ENCODE results near the gene SPG11.
"Not testable (repeated sequence)": the region's sequence is repeated elsewhere in the genome, so short reads cannot be mapped to it uniquely, and the experiment has no call there.

SPG11 gene

DNA sequence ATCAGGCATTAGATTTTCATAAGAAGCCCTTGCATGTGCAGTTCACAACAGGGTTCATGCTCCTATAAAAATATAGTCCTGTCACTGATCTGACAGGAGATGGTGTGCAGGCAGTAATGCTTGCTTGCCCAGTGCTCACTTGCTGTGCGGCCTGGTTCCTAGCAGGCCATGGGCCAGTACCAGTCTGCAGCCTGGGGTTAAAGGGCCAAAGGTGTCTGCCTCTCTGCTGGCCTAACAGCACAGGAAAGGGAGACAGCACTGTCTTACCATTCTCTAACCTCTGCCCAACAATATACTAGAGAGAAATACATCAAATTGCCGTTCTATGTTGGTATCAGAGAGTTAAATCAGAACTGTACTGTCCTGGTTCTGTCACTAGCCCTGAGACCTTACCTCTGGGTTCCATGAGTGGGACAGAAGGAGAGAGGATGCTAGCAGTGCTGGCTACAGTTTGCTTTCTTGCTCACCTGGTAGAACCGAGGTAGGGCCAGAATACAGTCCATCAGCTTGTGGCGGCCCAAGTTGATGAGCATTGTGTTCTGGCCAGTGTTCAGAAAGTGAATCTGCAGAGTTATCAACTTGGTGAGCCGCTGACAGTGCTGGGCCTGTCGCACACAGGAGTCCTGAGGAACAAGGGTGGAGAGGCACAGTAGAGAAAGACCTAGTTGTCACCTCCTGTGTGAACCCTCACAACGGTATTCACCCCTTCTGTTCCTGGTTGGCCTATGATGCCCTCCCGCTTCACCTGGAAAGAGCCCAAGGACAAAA is 97.9 kb downstream of the SPG11 start:
- FAIRE-seq (no peak), DNase-seq (ENCODE audit: low spot score) (no peak)

DNA sequence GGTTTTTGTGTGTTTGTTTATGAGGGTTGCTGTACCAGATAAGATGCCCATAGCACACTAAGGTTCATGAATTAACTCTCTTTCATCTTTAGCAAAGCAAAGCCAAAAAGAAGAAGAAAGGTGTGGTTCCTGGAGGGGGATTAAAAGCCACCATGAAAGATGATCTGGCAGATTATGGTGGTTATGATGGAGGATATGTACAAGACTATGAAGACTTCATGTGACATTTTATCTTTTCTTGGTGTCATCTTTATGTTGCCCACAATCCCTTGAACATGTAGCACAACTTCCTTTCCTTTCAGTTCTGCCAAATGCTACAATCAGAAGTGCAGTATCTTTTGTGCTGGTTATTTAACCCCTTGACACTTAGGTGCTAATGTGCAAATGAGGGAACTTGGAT is 102.5 kb downstream of the SPG11 start:
- not testable (repeated sequence) for DNase-seq (ENCODE audit: low spot score); FAIRE-seq

DNA sequence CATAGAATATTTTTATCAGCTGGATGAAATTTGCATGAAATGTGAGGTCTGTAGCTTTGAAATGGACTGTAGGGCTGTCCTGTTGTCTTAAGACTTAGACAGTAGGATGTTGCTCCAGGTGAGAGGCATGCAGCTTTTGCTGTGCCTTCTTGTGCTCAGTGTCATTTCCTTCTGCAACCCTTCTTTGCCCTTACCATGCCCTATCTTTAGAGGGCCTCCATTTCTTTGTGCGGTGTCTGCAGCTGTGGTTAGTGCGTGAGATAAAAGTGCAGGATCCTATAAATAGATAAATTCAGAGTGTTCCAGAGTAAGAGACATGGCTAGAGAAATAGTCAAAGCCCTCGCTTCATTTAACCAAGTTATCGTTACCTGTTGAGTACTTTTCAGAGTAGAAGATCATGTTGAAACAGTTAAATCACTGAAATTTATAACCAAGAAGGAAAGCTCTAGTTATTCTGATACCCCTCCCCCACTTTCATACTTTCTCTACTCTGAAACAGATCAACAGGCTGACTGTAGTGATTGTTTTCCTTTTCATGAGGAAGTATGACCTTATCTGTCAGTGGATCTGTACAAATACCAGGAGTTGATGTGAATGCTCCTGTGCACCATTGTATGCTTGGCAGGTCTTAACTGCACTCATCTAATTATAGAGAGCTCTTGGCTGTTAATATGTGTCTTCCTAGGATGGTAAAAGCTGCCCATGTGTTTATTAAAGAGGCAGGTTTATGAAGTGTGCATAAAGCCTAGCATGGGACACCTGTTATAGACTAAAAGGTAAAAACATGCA is 108.3 kb downstream of the SPG11 start:
- no peak for FAIRE-seq
- no peak for DNase-seq (ENCODE audit: low spot score)

DNA sequence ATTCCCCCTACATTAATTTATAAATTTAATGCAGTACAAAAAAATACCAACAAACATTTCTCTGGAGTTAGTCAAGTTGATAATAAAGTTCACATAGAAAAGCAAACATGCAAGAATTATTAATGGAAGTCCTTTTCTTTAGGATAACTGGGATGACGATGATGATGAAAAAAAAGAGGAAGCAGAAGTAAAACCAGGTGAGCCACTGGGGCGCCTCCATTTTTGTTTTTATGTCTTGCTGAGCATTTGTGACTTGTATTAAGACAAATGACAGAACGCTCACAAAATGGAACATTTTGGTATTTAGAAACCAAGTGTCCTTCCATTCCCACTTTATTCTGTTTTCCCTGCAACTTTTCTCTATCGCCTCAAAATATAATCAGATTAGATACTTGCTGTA is 112.7 kb downstream of the SPG11 start:
- FAIRE-seq (no peak), DNase-seq (ENCODE audit: low spot score) (no peak)

DNA sequence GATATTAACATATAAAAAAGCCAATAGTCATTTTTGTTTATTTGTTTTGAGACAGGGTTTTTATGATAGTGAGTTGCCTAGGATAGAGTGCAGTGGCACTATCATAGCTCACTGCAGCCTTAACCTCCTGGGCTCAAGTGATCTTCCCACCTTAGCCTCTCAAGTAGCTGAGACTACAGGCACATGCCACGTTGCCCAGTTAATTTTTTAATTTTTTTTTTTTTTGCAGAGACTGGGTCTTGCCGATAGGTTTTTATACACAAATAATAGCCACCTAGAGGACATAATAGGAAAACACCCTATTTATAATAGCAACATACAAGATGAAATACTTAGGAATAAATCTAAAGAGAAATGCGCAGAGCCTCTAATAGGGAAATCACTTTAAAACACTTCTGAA is 113.2 kb downstream of the SPG11 start:
- FAIRE-seq, result no peak
- no peak for DNase-seq (ENCODE audit: low spot score)

DNA sequence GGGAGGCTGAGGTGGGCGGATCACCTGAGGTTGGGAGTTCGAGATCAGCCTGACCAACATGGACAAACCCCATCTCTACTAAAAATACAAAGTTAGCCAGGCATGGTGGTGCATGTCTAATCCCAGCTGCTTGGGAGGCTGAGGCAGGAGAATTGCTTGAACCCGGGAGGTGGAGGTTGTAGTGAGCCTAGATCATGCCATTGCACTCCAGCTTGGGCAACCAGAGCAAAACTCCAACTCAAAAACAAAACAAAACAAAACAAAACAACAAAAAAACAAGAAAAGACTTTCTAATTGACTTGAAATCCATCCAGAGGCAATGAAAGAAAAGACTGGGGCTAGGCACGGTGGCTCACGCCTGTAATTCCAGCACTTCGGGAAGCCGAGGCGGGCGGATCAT is 114.3 kb downstream of the SPG11 start:
- DNase-seq (ENCODE audit: low spot score); FAIRE-seq: not testable (repeated sequence)

DNA sequence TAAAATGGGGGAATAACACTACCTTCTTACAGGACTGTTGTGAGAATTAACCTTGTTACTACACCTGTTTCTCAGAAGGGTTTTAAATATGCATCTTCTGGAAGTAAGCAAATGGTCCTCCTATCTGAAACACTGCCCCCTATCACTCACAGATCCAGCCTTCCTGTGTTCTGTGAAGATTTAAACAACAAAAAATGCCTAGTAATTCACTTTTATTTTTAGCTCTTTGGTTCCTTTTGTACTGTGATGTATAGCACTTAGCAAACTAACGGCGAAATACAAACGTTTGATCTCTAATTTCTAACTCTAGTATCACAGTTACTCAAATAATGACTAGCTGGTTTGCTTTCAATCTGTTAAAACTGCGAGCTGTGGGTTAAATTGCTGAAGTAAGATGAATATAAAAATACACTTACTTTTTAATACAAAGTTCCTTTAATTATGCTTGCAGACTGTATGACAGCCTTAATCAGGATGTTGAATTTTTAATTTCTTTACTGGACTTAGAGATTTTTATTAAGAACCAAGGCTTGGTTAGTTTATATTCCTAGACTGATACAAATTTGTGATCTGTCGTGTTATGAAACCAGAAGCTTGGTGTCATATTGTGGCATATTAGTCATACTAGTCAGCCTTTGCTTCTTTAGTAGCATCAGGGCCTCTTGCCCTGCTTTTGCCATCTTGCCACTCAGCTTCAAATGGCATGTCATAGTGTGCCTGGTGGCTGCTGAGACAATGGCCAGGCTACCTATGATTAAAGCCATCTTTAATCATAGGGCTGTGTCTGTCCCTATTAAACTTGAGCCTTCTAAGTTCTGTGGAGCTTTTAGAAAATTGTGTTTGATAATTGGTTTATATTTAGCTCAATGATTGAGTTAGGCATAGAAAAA is 117.3 kb downstream of the SPG11 start:
- DNase-seq (ENCODE audit: low spot score), result no peak
- FAIRE-seq, result no peak

DNA sequence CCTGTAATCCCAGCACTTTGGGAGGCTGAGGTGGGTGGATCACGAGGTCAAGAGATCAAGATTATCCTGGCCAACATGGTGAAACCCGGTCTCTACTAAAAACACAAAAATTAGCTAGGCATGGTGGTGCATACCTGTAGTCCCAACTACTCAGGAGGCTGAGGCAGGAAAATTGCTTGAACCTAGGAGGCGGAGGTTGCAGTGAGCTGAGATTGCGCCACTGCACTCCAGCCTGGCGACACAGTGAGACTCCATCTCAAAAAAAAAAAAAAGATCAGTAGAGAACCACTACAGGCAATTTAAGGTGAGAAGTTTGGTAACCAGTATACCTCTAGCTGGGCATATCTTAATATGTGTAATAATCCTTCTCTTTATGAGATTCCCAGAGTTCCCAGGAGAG is 118.7 kb downstream of the SPG11 start:
- not testable (repeated sequence) for FAIRE-seq; DNase-seq (ENCODE audit: low spot score)

DNA sequence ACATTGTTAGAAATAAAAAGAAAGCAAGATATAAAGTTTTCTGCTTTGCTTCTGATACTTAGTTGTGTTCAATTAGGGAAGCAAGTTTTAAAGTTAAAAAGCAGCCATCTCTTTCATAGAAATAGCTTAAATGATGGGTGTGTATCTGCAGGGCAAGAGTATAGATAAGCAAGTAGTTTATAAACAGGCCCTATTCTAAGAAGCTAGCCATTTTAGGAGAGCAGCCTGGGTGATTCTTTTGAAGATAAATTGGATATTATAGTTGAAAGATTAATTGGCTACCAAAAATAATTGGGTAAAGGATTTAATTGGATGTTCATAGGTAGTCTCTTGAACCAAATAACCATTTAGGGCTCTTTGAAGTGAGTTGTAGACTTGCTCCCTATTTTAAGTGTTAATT is 120.9 kb downstream of the SPG11 start:
- FAIRE-seq, result no peak
- DNase-seq (ENCODE audit: low spot score), result no peak

DNA sequence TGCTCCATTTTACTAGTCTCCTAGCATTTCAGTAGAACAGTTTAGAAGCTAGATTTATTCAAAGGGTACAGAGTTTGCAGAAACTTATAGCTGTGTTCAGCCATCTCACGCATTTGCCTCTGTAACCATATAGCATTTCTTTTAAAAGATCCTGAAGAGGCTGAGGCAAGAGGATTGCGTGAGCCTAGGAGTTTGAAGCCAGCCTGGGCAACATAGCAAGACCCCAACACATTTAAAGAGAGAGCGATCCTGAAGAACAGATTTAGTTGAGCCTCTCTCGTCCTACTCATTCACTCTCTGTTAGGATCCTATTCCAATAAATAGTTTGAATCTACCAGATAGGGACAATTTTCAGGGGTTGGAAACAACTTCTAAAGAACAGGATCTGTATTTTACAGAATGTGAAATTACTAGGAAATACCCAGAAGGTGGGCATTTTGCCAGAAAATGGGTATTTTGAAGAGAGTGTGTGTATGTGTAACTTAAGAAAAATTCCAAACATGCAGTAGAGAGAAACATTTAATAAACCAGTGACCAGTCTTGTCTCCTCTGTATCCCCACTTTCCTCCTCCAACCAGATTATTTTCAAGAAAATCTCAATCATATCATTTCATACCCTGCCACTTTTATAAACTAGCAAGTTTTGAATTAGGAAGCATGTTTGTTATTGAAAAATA is 122.0 kb downstream of the SPG11 start:
- peak; percentile 11 for DNase-seq (ENCODE audit: low spot score)

DNA sequence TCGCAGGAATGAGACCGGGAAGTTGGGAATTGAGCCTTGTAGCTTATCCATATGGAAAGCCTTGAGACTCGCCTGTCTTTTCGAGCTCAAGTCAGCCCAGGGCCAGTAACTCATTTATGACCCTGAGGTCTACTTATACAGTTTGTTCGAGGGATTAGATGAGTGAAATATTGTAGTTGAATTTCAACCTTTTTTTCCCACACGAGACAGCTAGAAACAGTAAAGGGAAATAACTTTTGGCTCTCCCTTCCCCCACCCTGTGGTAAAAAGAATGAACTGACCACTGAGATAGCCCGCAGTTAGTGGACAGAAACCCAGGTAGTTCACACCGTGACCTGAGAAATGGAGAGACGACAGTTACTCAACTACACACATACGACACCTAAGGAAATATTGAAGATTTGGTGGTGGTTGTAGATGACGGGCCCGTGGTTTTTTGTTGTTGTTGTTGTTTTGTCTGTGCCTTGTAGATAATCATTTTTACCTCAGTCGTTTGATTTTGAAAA is 125.7 kb downstream of the SPG11 start:
- no peak for FAIRE-seq
- DNase-seq (ENCODE audit: low spot score), result peak; percentile 10

More for the DNA sequence above, 122.0 kb downstream of the SPG11 start:
- FAIRE-seq, result no peak

DNA sequence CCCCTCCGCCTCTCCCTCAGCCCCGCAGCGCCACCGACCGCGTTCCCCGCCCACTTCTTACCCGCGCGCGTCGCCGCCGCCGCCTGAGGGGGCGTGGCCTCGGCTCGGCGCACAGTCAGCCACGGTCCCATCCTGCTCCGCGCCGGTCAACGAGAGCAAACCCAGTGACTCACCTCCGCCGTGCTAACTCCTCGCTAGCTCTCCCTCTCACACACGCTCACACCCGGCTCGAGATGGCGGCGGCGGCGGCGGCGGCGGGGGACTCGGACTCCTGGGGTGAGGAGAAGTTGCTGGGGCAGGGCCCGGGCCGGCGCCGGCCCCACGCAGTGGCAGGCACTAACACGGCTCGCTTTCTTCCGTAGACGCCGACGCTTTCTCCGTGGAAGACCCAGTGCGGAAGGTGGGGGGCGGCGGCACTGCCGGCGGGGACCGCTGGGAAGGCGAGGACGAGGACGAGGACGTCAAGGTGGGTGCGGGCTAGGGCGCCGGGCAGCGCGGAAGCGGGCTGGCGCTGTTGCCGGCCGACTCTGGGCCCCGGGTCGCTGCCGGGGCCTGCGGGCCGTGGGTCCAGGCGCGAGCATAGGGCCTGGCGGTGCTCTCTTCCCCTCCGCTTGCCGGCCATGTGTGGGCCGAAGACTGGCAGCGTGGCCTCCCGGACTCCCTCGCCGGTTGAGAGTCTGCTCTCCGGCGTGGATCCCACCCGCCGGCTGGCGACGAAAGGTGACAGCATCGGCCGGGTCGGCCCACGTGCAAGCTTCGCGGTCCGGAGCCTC is 126.3 kb downstream of the SPG11 start, which contains the start of gene EIF3J:
Gene EIF3J (plus strand): TSS at position 186 of the 773 bp plus-strand sequence. CDS start 48 bp downstream, at position 234.
- FAIRE-seq, result peak; percentile 87

DNA sequence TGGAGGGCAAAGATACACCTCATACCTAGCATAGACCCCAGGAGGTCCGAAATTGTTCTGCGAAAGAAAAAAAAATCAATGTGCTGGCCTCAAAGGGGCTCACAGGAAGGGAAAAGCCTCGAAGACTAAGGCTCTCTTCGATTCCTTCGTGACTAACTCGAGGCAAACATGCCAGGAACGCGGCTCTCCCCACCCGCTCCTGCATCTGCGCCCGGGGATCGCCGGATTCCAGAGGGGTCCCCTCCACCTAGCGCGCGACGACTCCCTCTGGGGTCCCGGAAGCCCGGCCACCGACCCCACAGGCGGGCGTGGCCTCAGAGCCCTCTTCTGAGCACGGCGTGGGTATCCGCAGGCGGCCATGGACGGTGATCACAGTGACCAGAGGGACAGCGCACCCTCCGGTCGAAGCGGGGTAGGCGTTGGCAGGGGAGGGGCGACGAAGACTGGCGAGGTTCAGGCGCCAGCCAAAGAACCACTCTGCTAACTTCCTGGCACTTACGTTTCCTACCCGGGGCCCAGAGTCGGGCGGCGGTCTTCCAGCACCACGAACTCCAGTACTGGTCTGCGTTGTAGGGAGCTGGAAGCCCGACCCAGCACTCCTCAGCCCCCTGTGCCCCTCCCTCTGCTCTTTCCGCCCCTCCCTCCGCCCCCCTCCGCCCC is 127.0 kb downstream of the SPG11 start:
- DNase-seq (ENCODE audit: low spot score) (no peak), FAIRE-seq (peak; percentile 13)

More for the DNA sequence above, 126.3 kb downstream of the SPG11 start, which contains the start of gene EIF3J:
- DNase-seq (ENCODE audit: low spot score), result peak; percentile 98

DNA sequence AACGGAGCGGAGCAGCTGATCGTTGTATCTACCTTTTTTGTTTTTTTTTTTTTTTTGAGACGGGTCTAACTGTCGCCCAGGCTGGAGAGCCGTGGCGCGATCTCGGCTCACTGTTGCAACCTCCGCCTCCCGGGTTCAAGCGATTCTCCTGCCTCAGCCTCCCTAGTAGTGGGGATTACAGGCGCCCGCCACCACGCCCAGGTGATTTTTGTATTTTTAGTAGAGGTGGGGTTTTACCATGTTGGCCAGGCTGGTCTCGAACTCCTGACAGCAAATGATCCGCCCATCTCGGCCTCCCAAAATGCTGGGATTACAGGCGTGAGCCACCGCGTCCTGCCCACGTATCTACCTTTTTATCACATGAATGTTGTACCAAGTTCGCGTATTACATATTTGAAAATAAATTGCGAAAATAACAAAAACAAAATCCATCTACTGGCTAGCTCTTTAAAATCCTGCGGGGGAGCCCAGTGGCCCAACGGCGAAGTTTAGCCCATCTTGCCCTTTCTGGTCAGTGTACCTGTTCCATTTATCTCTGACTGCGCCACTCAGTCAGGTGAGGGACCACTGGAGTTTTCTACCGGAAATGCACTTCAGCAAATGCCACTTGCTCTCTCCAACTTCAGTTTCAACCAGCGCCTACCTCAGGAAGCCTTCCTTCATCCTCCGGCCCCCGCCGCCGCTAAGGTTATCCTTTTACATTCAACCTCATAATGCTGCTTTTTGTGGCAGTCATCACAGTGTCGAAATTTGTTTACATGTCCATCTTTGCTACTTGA is 127.8 kb downstream of the SPG11 start:
- DNase-seq (ENCODE audit: low spot score), result peak; percentile 21
- no peak for FAIRE-seq

DNA sequence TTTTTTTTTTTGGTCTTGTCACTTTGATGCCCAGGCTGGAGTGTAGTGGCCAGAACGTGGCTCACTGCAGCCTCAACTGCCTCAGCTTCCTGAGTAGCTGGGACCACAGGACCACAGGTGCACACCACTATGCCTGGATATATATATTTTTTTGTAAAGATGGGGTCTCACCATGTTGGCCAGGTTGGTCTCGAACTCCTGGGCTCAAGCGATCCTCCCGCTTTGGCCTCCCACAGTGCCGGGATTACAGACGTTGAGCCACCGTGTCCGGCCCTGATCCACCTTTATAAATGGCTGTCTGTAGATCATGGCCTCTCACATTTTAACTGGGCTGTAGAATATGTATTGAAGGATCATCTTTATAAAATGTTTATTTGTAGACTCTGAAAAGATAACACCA is 128.4 kb downstream of the SPG11 start:
- FAIRE-seq (no peak), DNase-seq (ENCODE audit: low spot score) (no peak)

DNA sequence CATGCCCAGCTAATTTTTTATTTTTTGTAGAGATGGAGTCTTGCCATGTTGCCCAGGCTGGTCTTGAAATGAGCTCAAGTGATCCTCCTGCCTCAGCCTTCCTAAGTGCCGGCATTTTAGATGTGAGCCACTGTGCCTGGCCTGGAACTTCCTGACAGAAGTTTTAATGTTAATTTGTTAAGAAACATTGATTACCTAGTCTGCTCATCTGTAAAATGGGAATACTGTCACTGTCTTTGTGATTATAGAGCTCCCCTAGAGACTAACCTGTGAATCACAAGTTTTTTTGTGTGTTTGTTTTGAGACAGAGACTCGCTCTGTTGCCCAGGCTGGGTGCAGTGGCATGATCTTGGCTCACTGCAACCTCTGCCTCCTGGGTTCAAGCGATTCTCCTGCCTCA is 130.8 kb downstream of the SPG11 start:
- FAIRE-seq, result no peak
- no peak for DNase-seq (ENCODE audit: low spot score)

DNA sequence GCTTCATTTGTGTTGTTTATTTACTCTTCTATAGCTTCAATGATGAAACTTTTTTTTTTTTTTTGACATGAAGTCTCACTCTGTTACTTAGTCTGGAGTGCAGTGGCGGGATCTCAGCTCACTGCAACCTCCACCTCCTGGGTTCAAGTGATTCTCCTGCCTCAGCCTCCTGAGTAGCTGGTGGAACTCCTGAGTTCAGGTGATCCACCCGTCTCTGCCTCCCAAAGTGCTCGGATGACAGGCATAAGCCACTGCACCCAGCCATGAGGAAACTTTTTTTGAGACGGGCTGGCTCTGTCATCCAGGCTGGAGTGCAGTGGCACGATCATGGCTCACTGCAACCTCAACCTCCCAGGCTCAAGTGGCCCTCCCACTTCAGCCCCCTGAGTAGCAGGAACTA is 131.2 kb downstream of the SPG11 start:
- FAIRE-seq; DNase-seq (ENCODE audit: low spot score): not testable (repeated sequence)

DNA sequence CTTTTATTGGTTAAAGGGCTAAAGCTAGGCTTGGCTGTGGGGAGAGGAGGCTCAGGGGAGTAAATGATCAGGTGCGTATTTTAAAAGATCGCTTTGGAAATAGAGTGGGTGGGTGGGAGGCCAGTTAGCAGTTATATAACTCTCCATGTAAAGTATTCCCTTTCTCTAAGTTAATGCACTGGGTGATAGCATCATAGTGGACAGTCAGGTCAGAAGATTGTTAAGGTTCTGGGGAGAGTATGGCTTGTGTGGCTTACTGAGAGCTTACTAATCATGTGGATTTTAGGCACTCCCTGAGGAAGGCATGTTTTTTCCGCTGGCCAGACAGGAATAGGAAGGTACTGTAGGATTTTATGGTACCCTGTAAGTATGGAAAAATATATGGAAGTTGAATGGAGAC is 132.8 kb downstream of the SPG11 start:
- FAIRE-seq (no peak), DNase-seq (ENCODE audit: low spot score) (no peak)

Data from urothelium cell line (cell line).